GM12874 (cell line): ENCODE results near the gene PPL.

Experiments used
- TF ChIP-seq, protein P1 (sequence below): IDR thresholded peaks from 2 replicates; pipeline ENCODE4 v1.5.1; 2011; ENCODE audit warnings: low read depth, mild to moderate bottlenecking, control low read depth, low read length, moderate library complexity; ENCODE audit not compliant: insufficient read depth

Gene PPL

DNA sequence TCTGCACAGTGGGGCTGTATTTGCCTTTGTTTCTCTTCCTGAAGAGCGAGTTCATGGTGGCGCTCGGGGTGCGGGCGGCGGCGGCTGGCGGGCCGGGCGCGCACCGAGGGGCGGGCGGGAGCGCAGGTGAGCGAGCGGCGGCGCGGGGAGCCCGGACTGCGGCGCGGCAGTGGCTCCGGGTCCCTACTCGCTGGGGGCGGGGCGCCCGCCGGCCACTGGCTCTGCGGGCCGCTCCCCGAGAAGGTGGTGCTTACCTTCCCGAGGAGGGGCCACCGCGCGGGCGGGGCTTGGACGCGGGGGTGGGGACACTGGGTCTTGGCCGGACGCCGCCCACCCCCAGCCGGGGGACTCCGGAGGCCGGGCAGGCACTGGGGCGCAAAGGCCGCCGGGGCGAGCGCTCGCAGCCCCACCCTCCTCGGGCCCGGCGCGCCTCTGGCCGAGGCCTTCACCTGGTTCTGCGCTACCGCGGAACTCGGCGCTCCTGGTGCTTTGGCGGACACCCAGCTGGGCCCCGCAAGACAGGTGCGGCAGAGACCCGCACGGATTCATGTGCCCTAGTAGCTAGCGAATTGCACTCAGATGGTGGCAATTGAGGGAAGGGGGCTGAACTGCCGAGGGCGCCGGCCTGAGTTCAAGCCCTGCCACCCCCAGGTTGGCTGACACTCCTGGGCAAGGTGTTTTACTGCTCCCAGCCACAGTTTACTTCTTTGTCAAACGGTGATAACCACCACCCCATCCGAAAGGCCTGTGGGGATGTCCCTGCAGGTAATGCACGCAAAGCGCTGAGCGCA, at the start of gene PPL:
Gene PPL (minus strand): TSS at position 158 of the 791 bp plus-strand sequence. CDS start 103 bp downstream, at position 55.
- TF ChIP-seq, protein P1, sequence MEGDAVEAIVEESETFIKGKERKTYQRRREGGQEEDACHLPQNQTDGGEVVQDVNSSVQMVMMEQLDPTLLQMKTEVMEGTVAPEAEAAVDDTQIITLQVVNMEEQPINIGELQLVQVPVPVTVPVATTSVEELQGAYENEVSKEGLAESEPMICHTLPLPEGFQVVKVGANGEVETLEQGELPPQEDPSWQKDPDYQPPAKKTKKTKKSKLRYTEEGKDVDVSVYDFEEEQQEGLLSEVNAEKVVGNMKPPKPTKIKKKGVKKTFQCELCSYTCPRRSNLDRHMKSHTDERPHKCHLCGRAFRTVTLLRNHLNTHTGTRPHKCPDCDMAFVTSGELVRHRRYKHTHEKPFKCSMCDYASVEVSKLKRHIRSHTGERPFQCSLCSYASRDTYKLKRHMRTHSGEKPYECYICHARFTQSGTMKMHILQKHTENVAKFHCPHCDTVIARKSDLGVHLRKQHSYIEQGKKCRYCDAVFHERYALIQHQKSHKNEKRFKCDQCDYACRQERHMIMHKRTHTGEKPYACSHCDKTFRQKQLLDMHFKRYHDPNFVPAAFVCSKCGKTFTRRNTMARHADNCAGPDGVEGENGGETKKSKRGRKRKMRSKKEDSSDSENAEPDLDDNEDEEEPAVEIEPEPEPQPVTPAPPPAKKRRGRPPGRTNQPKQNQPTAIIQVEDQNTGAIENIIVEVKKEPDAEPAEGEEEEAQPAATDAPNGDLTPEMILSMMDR, result no peak

GRCh38 chr16:4984174-4984990, 47.4 kb upstream of the PPL start:
- TF ChIP-seq, protein P1, result no peak

DNA sequence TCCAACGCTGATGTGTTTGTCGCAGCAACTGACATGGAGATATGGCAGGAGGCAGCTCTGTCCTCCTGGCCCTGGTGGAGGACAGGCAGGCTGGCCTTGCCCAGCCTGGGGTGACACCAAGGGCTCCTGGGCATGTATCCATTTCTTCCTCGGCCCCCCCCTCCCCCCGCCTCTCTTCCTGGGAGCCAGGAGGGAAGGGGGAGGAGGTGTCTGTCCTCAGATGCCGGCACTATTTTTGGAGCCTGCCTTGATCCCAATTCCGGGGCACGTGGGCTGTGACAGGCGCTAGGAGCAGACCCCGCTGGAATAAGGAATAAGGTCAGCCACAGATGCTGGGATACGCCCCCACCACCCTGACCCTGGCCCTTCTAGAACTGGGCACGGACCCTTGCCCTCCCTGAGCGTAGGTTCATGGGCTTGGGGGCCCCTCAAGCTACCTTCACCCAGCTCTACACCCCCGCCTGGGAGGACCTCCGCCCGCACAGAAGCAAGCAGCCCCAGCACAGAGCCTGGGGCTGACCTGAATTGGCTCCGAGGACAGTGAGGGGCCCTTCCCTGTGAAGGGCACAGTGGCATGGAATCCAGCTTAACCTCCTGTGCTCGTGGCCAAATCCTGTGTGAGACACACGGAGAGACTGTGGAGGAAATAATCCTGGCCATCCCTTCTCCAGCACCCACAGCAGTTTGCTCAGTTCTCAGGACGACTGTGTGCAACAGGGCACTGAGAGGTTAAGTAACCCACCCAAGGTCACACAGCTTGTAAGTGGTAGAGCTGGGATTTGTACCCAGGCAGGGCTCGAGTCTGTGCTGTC, 45.3 kb upstream of the PPL start:
- TF ChIP-seq, protein P1, result no peak

DNA sequence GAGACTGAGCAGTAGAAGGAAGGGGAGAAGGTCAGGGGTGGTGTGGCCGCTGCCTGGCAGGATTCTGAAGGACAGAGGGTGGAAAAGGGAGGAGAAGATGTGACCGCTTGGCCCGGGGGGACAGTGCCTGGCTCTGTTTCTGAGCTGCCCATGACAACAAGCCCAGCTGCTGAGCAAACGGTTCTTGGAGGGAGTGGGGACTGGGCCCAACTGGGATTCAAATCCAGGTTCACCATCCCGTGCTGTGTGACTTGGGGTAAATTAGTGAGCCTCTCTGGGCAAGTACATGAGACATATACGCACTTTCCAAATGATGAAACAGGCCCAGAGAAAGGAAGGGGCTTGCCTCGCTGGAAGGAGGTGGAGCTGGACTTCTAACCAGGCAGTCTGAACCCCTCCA, 44.5 kb upstream of the PPL start:
- TF ChIP-seq, protein P1, result no peak

- TF ChIP-seq, protein P1, result no peak
Measured at GRCh38 chr16:4980691-4981090, 43.7 kb upstream of the PPL start.

DNA sequence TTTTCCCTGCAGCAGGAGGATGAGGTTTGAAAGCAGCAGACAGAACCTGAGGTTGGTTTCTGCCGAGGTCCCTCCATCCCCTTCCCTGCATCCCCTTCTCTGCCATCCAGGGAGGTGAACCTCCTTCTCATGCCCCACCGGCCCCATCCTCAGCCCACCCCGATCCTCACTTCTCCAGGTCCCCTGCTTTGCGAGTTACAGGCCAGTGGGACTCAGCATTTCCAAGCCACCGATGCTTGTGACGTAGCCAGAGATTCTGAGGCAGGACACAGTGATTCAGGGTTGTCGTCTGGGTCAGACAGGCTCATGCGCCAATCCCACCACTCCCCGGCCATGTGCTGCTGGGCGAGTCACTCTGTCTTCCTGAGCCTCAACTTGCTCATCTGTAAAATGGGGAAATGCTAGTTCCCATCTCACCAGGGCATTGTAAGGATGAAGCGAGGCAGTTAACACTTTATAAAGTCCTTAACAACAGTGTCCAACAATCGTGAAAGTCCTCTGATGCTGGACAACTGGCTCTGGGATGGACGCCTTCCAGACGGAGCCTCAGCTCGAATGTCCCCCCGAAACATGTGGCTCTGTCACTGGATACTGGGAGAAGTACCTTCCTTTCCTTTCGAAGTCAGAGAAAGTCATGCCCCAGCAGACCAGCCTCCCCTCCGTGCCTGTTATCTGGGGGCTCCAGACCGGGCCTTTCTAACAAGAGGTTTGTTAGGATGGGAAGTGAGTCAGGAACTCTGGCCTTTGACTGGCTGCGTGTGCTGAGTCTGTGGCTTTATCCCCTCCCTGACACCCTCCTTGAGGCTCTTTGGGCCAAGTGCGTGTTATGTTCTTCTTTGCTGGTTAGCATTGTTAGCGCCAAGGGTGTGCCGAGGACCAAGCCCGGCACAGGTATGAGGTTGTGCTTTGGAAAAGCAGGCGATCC, 43.0 kb upstream of the PPL start:
- TF ChIP-seq, protein P1, result no peak
